Cardiac fibroblast (primary cell): ENCODE data around the gene SRC.

Experiments
- DNase-seq, 2 donors: peaks; one replicate each; pipeline versions ENCODE4 v3.0.0 to v3.0.0-alpha.2; 2010; ENCODE audit warnings: low read depth in 2 of 2
- H3K4me3 ChIP-seq, 2 donors: replicated peaks in 1 of 2; 1 replicate in 1 of 2; 2 replicates in 1 of 2; pipeline ENCODE4 v1.5.1; 2011; ENCODE audit warnings: low read depth in 2 of 2, low read length in 2 of 2, mild to moderate bottlenecking in 2 of 2, moderate library complexity in 1 of 2
- TF ChIP-seq, protein P1 (sequence below): IDR thresholded peaks from one replicate; pipeline ENCODE4 v1.5.1; 2011; ENCODE audit warnings: low read depth, mild to moderate bottlenecking, low read length, inconsistent platforms

The SRC gene

DNA sequence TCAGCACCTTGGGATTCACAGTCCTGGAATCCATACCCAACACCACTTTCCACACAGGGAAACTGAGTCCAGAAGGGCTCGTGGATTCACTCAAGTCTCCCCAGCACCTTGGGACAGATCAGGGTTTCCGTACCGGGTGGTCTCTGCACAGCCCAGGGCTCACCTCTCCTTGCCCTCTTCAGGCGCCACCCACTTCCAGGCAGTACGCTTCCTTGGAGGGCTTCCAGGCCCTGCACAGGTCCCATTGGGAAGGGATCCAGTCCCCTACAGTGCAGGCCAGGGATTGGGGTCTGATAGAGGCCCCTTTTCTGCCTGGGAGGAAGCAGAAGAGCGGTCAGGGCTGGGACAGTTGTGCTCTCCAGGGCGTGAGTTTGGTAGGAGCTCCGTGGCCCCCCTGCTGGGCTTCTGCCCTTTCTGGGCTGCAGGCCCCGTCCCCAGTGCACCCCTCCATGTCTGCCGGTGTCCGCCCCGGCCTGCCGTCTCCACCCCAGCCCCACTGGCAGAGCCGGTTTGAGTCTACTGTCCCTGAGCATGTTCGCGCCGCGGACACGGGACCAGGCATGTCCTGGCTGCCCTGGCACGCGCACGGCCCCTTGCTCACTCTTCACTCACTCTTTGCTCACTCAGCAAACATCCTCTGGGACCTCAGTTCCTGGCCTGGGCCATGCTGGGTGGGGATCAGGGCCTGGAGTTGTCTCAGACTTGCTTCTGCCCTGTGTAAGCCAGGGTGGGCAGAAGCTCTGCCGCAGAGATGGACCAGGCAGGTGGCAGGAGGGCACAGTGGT lies 12.6 kb downstream of the SRC start:
- DNase-seq = no peak
- H3K4me3 ChIP-seq = no peak overlapping the region
- TF ChIP-seq, protein P1, sequence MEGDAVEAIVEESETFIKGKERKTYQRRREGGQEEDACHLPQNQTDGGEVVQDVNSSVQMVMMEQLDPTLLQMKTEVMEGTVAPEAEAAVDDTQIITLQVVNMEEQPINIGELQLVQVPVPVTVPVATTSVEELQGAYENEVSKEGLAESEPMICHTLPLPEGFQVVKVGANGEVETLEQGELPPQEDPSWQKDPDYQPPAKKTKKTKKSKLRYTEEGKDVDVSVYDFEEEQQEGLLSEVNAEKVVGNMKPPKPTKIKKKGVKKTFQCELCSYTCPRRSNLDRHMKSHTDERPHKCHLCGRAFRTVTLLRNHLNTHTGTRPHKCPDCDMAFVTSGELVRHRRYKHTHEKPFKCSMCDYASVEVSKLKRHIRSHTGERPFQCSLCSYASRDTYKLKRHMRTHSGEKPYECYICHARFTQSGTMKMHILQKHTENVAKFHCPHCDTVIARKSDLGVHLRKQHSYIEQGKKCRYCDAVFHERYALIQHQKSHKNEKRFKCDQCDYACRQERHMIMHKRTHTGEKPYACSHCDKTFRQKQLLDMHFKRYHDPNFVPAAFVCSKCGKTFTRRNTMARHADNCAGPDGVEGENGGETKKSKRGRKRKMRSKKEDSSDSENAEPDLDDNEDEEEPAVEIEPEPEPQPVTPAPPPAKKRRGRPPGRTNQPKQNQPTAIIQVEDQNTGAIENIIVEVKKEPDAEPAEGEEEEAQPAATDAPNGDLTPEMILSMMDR = no peak

DNA sequence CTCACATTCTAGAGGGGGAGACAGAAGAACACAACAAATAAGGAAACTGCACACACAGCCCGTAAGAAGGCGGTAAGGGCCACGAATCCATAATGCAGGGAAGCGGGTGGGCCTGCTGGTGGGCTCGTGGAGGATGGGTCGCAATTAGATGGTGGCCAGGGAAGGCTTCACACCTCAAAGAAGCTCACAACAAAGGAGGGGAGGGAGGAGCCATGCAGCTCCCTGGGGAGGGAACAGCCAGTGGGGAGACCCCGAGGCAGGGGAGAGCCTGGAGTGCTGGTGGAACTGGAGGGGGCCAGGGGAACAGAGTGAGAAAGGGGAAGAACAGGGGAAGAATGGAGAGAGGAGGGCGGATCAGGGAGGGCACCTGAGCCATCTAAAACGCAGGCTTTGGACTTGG lies 13.4 kb downstream of the SRC start:
- TF ChIP-seq, protein P1 = no peak
- no peak for DNase-seq
- H3K4me3 ChIP-seq = no peak overlapping the region

DNA sequence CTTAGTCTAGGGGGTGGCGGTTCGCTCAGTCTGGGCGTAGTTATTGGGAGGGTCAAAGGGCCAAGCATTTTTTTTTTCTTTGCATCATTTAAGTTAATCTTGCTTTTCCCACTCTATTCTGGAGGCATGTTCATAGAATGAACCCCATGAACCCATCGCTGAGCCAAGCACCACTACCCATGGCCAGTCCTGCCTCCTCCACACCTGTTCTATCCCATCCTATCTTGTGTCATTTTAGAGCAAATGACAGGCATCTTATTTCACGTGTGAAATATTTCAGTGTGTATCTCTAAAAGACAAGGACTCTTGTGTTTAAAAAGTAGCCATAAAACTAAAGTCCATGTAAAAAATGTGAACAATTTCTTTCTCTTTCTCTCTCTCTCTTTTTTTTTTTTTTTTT lies 13.9 kb downstream of the SRC start:
- TF ChIP-seq, protein P1 = no peak
- DNase-seq = no peak
- no peak overlapping the region for H3K4me3 ChIP-seq

DNA sequence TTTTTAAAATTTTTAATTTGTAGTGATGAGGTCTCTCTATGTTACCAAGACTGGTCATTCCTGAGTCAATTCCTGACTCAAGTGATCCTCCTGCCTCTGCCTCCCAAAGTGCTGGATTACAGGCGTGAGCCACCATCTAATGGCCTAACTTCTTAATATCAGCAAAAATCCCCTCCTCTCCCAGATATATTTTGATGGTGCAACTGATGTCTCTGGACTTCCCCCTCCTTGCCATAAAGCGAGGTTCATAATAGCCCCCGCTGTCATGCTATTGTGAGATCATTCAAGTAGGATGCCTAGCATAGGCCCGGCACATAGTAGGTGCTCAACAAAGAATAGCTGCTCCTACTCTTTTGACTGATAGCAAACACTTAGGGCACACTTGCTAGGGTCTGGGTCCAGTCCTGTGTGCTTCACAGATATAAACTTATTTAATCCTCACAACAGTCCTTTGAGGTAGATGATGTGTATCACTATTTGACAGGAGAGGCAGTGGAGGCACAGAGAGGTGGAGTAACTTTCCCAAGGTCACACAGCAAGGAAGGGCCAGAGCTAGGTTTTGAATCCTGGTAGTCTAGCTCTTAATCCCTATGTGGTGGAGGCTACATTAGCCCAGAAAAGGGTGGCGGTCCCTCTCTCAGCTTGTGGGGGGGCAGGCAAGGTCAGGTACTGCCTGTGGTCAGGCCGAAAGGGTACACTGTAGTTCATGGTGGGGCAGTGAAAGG lies 14.6 kb downstream of the SRC start:
- no peak for DNase-seq
- TF ChIP-seq, protein P1 = no peak
- no peak overlapping the region for H3K4me3 ChIP-seq

DNA sequence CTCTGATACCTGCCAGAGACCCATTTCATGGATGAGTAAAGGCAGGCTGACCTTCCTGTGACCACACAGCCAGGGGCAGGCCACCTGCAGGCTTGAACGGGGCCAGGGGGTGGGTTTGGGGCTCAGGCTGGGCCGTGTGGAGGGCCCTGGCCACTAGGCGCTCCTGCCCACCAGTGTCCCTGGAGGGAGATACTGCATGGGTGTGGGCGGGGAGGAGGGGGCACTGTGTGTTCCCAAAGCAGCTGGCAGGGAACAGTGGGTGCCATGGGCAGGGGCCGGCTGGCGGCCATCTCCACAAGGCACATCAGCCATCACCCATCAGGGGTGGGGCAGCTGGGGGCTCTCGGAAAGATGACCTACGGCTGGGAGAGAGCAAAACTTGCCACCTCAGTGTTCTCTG lies 15.4 kb downstream of the SRC start:
- TF ChIP-seq, protein P1 = no peak
- H3K4me3 ChIP-seq = no peak overlapping the region
- no peak for DNase-seq

DNA sequence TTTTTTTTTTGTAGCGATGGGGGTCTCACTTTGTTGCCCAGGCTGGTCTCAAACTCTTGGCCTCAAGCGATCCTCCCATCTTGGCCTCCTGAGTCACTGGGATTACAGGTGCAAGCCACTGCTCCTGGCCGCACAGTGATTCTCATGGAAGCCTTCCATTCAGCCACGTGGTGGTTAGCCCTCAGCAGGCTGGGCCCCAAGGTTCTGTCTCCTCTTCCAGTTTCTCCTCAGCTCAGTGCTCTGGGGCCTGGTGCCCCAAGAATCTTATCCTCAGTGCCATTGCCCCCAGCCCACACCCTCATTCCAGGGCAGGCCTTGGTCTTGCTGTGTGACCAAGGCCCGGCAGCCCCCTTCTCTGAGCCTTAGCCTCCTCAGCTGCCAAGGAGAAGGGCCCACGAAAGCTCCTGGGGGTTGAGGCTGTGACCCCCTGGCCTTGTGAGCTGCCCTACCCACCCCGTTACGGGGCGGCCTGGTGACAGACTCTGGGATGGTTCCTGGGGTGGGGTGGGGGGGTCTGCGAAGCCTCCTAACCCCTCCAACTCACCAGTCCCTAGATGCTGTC lies 16.4 kb downstream of the SRC start:
- TF ChIP-seq, protein P1 = no peak
- no peak for DNase-seq
- no peak overlapping the region for H3K4me3 ChIP-seq
